Endothelial cell of umbilical vein (primary cell): ENCODE data around the gene PDSS2. TPM values are rescaled to one million over a fixed set of nuclear protein-coding genes. Genes with fewer than 3 reads are reported as not detected.

Experiments used
- BruUV-seq: library from RNA; stranded (reverse); fragments of 400-500 nt; replicated peaks from 2 replicates; lab custom pipeline; 2021; lab: Mats Ljungman, UMichigan
- CTCF ChIA-PET: fragments of 300-600, 350-600 bp; sonication (Branson Sonifier 250); formaldehyde crosslinking; loops from one replicate; lab custom pipeline; 2021; ENCODE audit warnings: antibody characterized with exemption, inconsistent platforms; lab: Charles Lee
- POLR2A ChIA-PET: fragments of 300-600, 350-600 bp; sonication (Branson Sonifier 250); formaldehyde crosslinking; loops from one replicate; lab custom pipeline; 2021; ENCODE audit warnings: antibody characterized with exemption, inconsistent platforms; lab: Charles Lee
- DNase-seq: peaks from one replicate; pipeline ENCODE4 v3.0.0-alpha.2; 2011; ENCODE audit warnings: low read depth, low spot score
- FAIRE-seq: peaks from 2 replicates; lab custom pipeline; 2011; peaks lifted over from hg19 to GRCh38; lab: Jason Lieb, UNC
- H2AFZ ChIP-seq: 2 replicates; pipeline ENCODE4 v1.6.0; 2012; ENCODE audit warnings: low read depth, low read length, control low read depth, inconsistent platforms
- H3K27ac ChIP-seq: 2 replicates; pipeline ENCODE4 v1.5.1; 2011; ENCODE audit warnings: low read depth, mild to moderate bottlenecking, control low read depth, low read length, moderate library complexity; ENCODE audit not compliant: insufficient read depth
- H3K27me3 ChIP-seq, 2 experiments: 2 replicates each; pipeline versions ENCODE4 v1.6.0 to v1.6.1; 2011; ENCODE audit warnings: low read length in 2 of 2, mixed read lengths in 1 of 2; ENCODE audit not compliant: control insufficient read depth in 2 of 2, insufficient read depth in 2 of 2
- H3K36me3 ChIP-seq, 2 experiments: 2 replicates in 1 of 2; 3 replicates in 1 of 2; pipeline ENCODE4 v1.5.1; 2011; ENCODE audit warnings: low read length in 2 of 2, mild to moderate bottlenecking in 1 of 2, moderate library complexity in 1 of 2; ENCODE audit not compliant: control insufficient read depth in 2 of 2, insufficient read depth in 2 of 2; ENCODE audit errors: extremely low read depth in 1 of 2
- H3K4me1 ChIP-seq: 3 replicates; pipeline ENCODE4 v1.5.1; 2011; ENCODE audit warnings: mild to moderate bottlenecking, low read length; ENCODE audit not compliant: control insufficient read depth, insufficient read depth; ENCODE audit errors: extremely low read depth
- H3K4me2 ChIP-seq: 2 replicates; pipeline ENCODE4 v1.6.1; 2011; ENCODE audit warnings: low read length, control low read depth, mixed read lengths; ENCODE audit not compliant: insufficient read depth
- H3K4me3 ChIP-seq, 3 experiments: fragments of 200-600 bp in 1 of 3; sonication (generic), shearing (Covaris generic) in 1 of 3; replicated peaks in 1 of 3; 2 replicates each; pipeline ENCODE4 v1.5.1; 2011 to 2016; ENCODE audit warnings: control low read depth in 3 of 3, low read length in 3 of 3, mild to moderate bottlenecking in 2 of 3, inconsistent platforms in 1 of 3, low read depth in 1 of 3, moderate library complexity in 1 of 3; ENCODE audit not compliant: insufficient read depth in 1 of 3
- H3K79me2 ChIP-seq: 2 replicates; pipeline ENCODE4 v1.6.0; 2012; ENCODE audit warnings: low read length, inconsistent platforms; ENCODE audit not compliant: control insufficient read depth, insufficient read depth
- H3K9ac ChIP-seq: replicated peaks from 2 replicates; pipeline ENCODE3; 2011; ENCODE audit warnings: low read length, control low read depth; ENCODE audit not compliant: insufficient read depth; ENCODE audit errors: extremely low read depth
- H3K9me1 ChIP-seq: replicated peaks from 3 replicates; pipeline ENCODE4 v1.6.0; 2011; ENCODE audit warnings: mild to moderate bottlenecking, low read length; ENCODE audit not compliant: control insufficient read depth, insufficient read depth; ENCODE audit errors: extremely low read depth
- H3K9me3 ChIP-seq: replicated peaks from 2 replicates; pipeline ENCODE4 v1.5.1; 2012; ENCODE audit warnings: low read length, inconsistent platforms; ENCODE audit not compliant: control insufficient read depth, insufficient read depth
- H4K20me1 ChIP-seq: replicated peaks from 2 replicates; pipeline ENCODE3; 2011; ENCODE audit warnings: mild to moderate bottlenecking, low read length; ENCODE audit not compliant: control insufficient read depth, insufficient read depth; ENCODE audit errors: extremely low read depth
- CTCF ChIP-seq, 2 donors: IDR thresholded peaks; 1 replicate in 1 of 2; 2 replicates in 1 of 2; pipeline ENCODE4 v1.5.1; 2011; ENCODE audit warnings: low read length in 2 of 2, mild to moderate bottlenecking in 2 of 2, moderate library complexity in 2 of 2, control low read depth in 1 of 2, inconsistent platforms in 1 of 2, low read depth in 1 of 2; ENCODE audit not compliant: insufficient read depth in 1 of 2; ENCODE audit errors: extremely low read depth in 1 of 2
- EZH2 ChIP-seq: IDR thresholded peaks from 2 replicates; pipeline ENCODE4 v1.6.1; 2012; ENCODE audit warnings: borderline replicate concordance, low read depth, mild to moderate bottlenecking, moderate library complexity, low read length, inconsistent platforms; ENCODE audit not compliant: severe bottlenecking
- FOS ChIP-seq: IDR thresholded peaks from 2 replicates; pipeline ENCODE4 v1.6.1; 2011; ENCODE audit warnings: mild to moderate bottlenecking, low read length, moderate library complexity, borderline replicate concordance; ENCODE audit not compliant: insufficient read depth
- GATA2 ChIP-seq: IDR thresholded peaks from 2 replicates; pipeline ENCODE4 v1.7.0; 2011; ENCODE audit warnings: low read depth, mild to moderate bottlenecking, moderate library complexity, mixed read lengths, low read length; ENCODE audit not compliant: insufficient read length, insufficient read depth
- MAX ChIP-seq: IDR thresholded peaks from 2 replicates; pipeline ENCODE4 v1.6.1; 2011; ENCODE audit not compliant: insufficient read depth, insufficient read length
- dilution Hi-C: fragments of 300-500 bp; cut with MboI; formaldehyde crosslinking; loops from one replicate; pipeline ENCODE4 v1.15.0; 2019; ENCODE audit warnings: low sequenced_read_pairs; ENCODE audit not compliant: extremely low pct_ligation_motif_present
- intact Hi-C: fragments of 100-400 bp; cut with micrococcal nuclease; formaldehyde crosslinking; loops from one replicate; pipeline ENCODE4 v1.10.0; 2022
- polyA plus RNA-seq, 4 experiments: library from polyadenylated mRNA; depleted of rRNA in 3 of 4; stranded (reverse) in 3 of 4; unstranded in 1 of 4; fragments of >200 nt; gene quantifications; 2 replicates each; pipeline versions ENCODE4 v1.2.1 to v1.2.3, GENCODE V29; 2011 to 2012; ENCODE audit warnings: missing spikeins in 1 of 4
- total RNA-seq: library from RNA; stranded (reverse); gene quantifications from 2 replicates; pipeline ENCODE4 v1.2.3, GENCODE V29; 2021

The PDSS2 gene
- total and polyA plus RNA-seq, 2 donors (not counting 3 experiments of a cell fraction or from before 2014, with no cell fraction given): 7.6 to 9.3 TPM

- ChIA-PET CTCF (interaction anchor here (0.7 to 2.2 kb wide), 3 partner anchors 8 to 175 kb away, joined by 3 to 10 read pairs (median 3); no protein-coding TSS in a partner anchor), POLR2A (no interaction called here)
- Histone ChIP-seq H3K4me2 (no peak overlapping the region), H3K79me2 (no peaks in the 10 kb centered on the region), H3K4me3 (no peak overlapping the region), H3K4me1 (no peaks in the 10 kb centered on the region), H3K27me3 (no peaks in the 10 kb centered on the region), H4K20me1 (no peaks in the 10 kb centered on the region), H3K27ac (no peak overlapping the region), H2AFZ (no peak overlapping the region), H3K9me1 (no peaks in the 10 kb centered on the region), H3K9ac (no peak overlapping the region), H3K9me3 (no peaks in the 10 kb centered on the region), H3K36me3 (no peaks in the 10 kb centered on the region)
- FAIRE-seq (no peak), DNase-seq (no peak)
- intact Hi-C loops: no loop called here
- dilution Hi-C loops: no loop called here
- no peak for TF ChIP-seq MAX
- no peak for TF ChIP-seq CTCF (IDR thresholded peaks at IDR 0.05; ENCODE audit: extremely low read depth in 1 of 2, insufficient read depth in 1 of 2, low read depth in 1 of 2, low read length in 2 of 2)
- no peak for TF ChIP-seq FOS
- BruUV-seq: no TSS peak
Measured at GRCh38 chr6:107353773-107354382, 105.5 kb downstream of the PDSS2 start.

GRCh38 chr6:107348224-107348623 is 111.1 kb downstream of the PDSS2 start:
- H3K9me3 ChIP-seq: no peaks in the 10 kb centered on the region
- BruUV-seq: no TSS peak
- H3K36me3 ChIP-seq: no peaks in the 10 kb centered on the region
- no peaks in the 10 kb centered on the region for H3K79me2 ChIP-seq
- H3K27me3 ChIP-seq: no peaks in the 10 kb centered on the region
- peaks cover 3% of the 10 kb centered on the region for H3K4me1 ChIP-seq
- TF ChIP-seq EZH2 (no peak), GATA2 (no peak)
- no peaks in the 10 kb centered on the region for H3K9me1 ChIP-seq
- intact Hi-C loops (no loop called here), dilution Hi-C loops (no loop called here)
- FAIRE-seq (no peak), DNase-seq (no peak)
- H3K4me2 ChIP-seq: no peak overlapping the region
- ChIA-PET POLR2A (interaction anchor here (0.7 kb wide), 1 partner anchor 8 kb away, joined by 3 read pairs; no protein-coding TSS in a partner anchor), CTCF (interaction anchor here (1.2 to 1.7 kb wide), 2 partner anchors 17 to 30 kb away, joined by 3 to 6 read pairs; no protein-coding TSS in a partner anchor)
- no peak overlapping the region for H3K4me3 ChIP-seq
- no peak overlapping the region for H2AFZ ChIP-seq
- H3K27ac ChIP-seq: no peak overlapping the region
- H4K20me1 ChIP-seq: no peaks in the 10 kb centered on the region
- no peak overlapping the region for H3K9ac ChIP-seq
